ENCODE data around the gene KRIT1.

DNA sequence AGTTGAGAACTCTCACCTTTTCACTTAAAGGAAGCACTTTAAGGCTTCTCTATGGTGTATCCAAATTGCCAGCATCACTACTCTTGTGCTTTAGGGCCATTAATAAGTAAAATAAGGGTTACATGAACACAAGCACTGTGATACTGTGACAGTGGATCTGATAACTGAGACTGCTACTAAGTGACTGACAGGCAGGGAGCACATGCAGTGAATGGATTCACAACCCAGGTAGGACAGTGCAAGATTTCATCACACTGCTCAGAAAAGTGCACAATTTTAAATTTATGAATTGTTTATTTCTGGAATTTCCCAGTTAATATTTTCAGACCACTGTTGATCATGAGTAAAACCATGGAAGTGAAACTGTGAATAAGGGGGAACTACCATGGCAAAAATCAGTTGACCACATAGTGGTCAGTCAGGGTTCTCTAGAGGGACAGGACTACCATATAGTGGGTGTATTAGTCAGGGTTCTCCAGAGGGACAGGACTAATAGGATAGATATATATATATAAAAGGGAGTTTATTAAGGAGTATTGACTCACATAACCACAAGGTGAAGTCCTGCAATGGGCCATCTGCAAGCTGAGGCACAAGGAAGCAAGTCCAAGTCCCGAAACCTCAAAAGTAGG, 90.5 kb downstream of the KRIT1 start:
- no peak for TF ChIP-seq POLR2AphosphoS5 (IDR thresholded peaks at IDR 0.05; ENCODE audit: low read depth, low read length)
- TF ChIP-seq GATA4 (IDR thresholded peaks at IDR 0.05; ENCODE audit: borderline replicate concordance, low read depth), result no peak
